ENCODE data around the gene SLC8A1. TPM values are rescaled to one million over a fixed set of nuclear protein-coding genes. Genes with fewer than 3 reads are reported as not detected.

Gene SLC8A1
- total RNA-seq, 1 experiment from 2014 or later: 5.4 TPM

- DNase-seq (ENCODE audit: extremely low read depth, low read depth): no peak
Measured at GRCh38 chr2:40321016-40321623, 130.8 kb downstream of the SLC8A1 start.

- DNase-seq (ENCODE audit: extremely low read depth, low read depth): no peak
Measured at GRCh38 chr2:40318921-40319320, 133.0 kb downstream of the SLC8A1 start.

GRCh38 chr2:40317761-40318160 is 134.1 kb downstream of the SLC8A1 start:
- no peak for DNase-seq (ENCODE audit: extremely low read depth, low read depth)

- no peak for DNase-seq (ENCODE audit: extremely low read depth, low read depth)
Measured at GRCh38 chr2:40317046-40317445, 134.8 kb downstream of the SLC8A1 start.

- DNase-seq (ENCODE audit: extremely low read depth, low read depth): no peak
Measured at GRCh38 chr2:40316620-40317019, 135.3 kb downstream of the SLC8A1 start.

- no peak for DNase-seq (ENCODE audit: extremely low read depth, low read depth)
Measured at GRCh38 chr2:40315683-40316082, 136.2 kb downstream of the SLC8A1 start.

GRCh38 chr2:40311026-40311425 is 140.9 kb downstream of the SLC8A1 start:
- no peak for DNase-seq (ENCODE audit: extremely low read depth, low read depth)

GRCh38 chr2:40310303-40310702 is 141.6 kb downstream of the SLC8A1 start:
- no peak for DNase-seq (ENCODE audit: extremely low read depth, low read depth)

GRCh38 chr2:40304340-40304739 is 147.6 kb downstream of the SLC8A1 start:
- DNase-seq (ENCODE audit: extremely low read depth, low read depth): no peak

GRCh38 chr2:40303746-40304145 is 148.1 kb downstream of the SLC8A1 start:
- no peak for DNase-seq (ENCODE audit: extremely low read depth, low read depth)

GRCh38 chr2:40302751-40303325 is 149.1 kb downstream of the SLC8A1 start:
- DNase-seq (ENCODE audit: extremely low read depth, low read depth): no peak

- DNase-seq (ENCODE audit: extremely low read depth, low read depth): no peak
Measured at GRCh38 chr2:40300391-40300790, 151.5 kb downstream of the SLC8A1 start.

GRCh38 chr2:40299781-40300180 is 152.1 kb downstream of the SLC8A1 start:
- no peak for DNase-seq (ENCODE audit: extremely low read depth, low read depth)

- no peak for DNase-seq (ENCODE audit: extremely low read depth, low read depth)
Measured at GRCh38 chr2:40299173-40299572, 152.7 kb downstream of the SLC8A1 start.

GRCh38 chr2:40298026-40298425 is 153.9 kb downstream of the SLC8A1 start:
- no peak for DNase-seq (ENCODE audit: extremely low read depth, low read depth)

GRCh38 chr2:40292291-40292690 is 159.6 kb downstream of the SLC8A1 start:
- DNase-seq (ENCODE audit: extremely low read depth, low read depth): no peak

- DNase-seq (ENCODE audit: extremely low read depth, low read depth): no peak
Measured at GRCh38 chr2:40289771-40290404, 162.0 kb downstream of the SLC8A1 start.

GRCh38 chr2:40287773-40288172 is 164.1 kb downstream of the SLC8A1 start:
- DNase-seq (ENCODE audit: extremely low read depth, low read depth): no peak

GRCh38 chr2:40287195-40287594 is 164.7 kb downstream of the SLC8A1 start:
- no peak for DNase-seq (ENCODE audit: extremely low read depth, low read depth)

GRCh38 chr2:40286721-40287120 is 165.2 kb downstream of the SLC8A1 start:
- DNase-seq (ENCODE audit: extremely low read depth, low read depth): no peak

GRCh38 chr2:40285391-40285790 is 166.5 kb downstream of the SLC8A1 start:
- no peak for DNase-seq (ENCODE audit: extremely low read depth, low read depth)

GRCh38 chr2:40284797-40285196 is 167.1 kb downstream of the SLC8A1 start:
- no peak for DNase-seq (ENCODE audit: extremely low read depth, low read depth)

Data from NCI-H460 (cell line).